IMR-90 (cell line): ENCODE results near the gene LRFN4. TPM values are rescaled to one million over a fixed set of nuclear protein-coding genes. Genes with fewer than 3 reads are reported as not detected.

Experiments used
- ATAC-seq: fragments of 200-7000 bp; cut with Tn5 transposase; 2 replicates; pipeline ENCODE4 v1.9.1; 2020; ENCODE audit warnings: low read depth, mild to moderate bottlenecking, moderate library complexity
- BruUV-seq: library from RNA; stranded (reverse); fragments of 400-500 nt; replicated peaks from 2 replicates; lab custom pipeline; 2021; lab: Mats Ljungman, UMichigan
- CTCF ChIA-PET: fragments of 300-600 bp; formaldehyde crosslinking; extraction: SDS; loops from one replicate; lab custom pipeline; 2021; ENCODE audit warnings: antibody characterized with exemption; lab: Yijun Ruan, JAX
- POLR2A ChIA-PET: fragments of 300-600 bp; sonication (Branson Sonifier 250); formaldehyde crosslinking; loops from one replicate; lab custom pipeline; 2022; ENCODE audit warnings: antibody characterized with exemption; ENCODE audit not compliant: unreplicated experiment; lab: Charles Lee
- DNase-seq: peaks from one replicate; pipeline ENCODE4 v3.0.0; 2013
- H2AFZ ChIP-seq: replicated peaks from 2 replicates; pipeline ENCODE3; 2013; ENCODE audit warnings: low read length, mild to moderate bottlenecking; ENCODE audit not compliant: poor library complexity
- H2AK5ac ChIP-seq: 2 replicates; pipeline ENCODE4 v1.6.1; 2013; ENCODE audit warnings: low read depth, low read length, inconsistent platforms
- H2AK9ac ChIP-seq: replicated peaks from 2 replicates; pipeline ENCODE3; 2013; ENCODE audit warnings: mild to moderate bottlenecking, low read depth, low read length, moderate library complexity; ENCODE audit not compliant: poor library complexity
- H2BK120ac ChIP-seq: 2 replicates; pipeline ENCODE4 v1.6.1; 2013; ENCODE audit warnings: low read depth, low read length, inconsistent platforms
- H2BK15ac ChIP-seq: 3 replicates; pipeline ENCODE4 v1.6.1; 2013; ENCODE audit warnings: low read depth, low read length, inconsistent platforms
- H2BK20ac ChIP-seq: 2 replicates; pipeline ENCODE4 v1.6.1; 2013; ENCODE audit warnings: low read depth, mild to moderate bottlenecking, inconsistent platforms, low read length, moderate library complexity
- H2BK5ac ChIP-seq: 2 replicates; pipeline ENCODE4 v1.6.1; 2013; ENCODE audit warnings: mild to moderate bottlenecking, low read depth, low read length, inconsistent platforms; ENCODE audit not compliant: poor library complexity, severe bottlenecking
- H3K14ac ChIP-seq: replicated peaks from 2 replicates; pipeline ENCODE4 v1.6.1; 2013; ENCODE audit warnings: low read depth, low read length, inconsistent platforms
- H3K18ac ChIP-seq: 2 replicates; pipeline ENCODE4 v1.6.1; 2013; ENCODE audit warnings: low read depth, low read length, control low read depth
- H3K23ac ChIP-seq: 2 replicates; pipeline ENCODE4 v1.6.1; 2013; ENCODE audit warnings: low read depth, low read length, inconsistent platforms
- H3K27ac ChIP-seq: 2 replicates; pipeline ENCODE4 v1.5.1; 2013; ENCODE audit warnings: mild to moderate bottlenecking, control low read depth, low read length; ENCODE audit not compliant: insufficient read depth
- H3K27me3 ChIP-seq: 2 replicates; pipeline ENCODE4 v1.6.1; 2013; ENCODE audit warnings: low read length; ENCODE audit not compliant: control insufficient read depth, insufficient read depth
- H3K36me3 ChIP-seq: 2 replicates; pipeline ENCODE4 v1.6.1; 2013; ENCODE audit warnings: low read length, mixed read lengths; ENCODE audit not compliant: control insufficient read depth, insufficient read depth
- H3K4ac ChIP-seq: 2 replicates; pipeline ENCODE4 v1.6.1; 2013; ENCODE audit warnings: low read depth, low read length, inconsistent platforms
- H3K4me1 ChIP-seq: 2 replicates; pipeline ENCODE4 v1.6.1; 2013; ENCODE audit warnings: low read length, mixed read lengths; ENCODE audit not compliant: control insufficient read depth, insufficient read depth
- H3K4me2 ChIP-seq: 2 replicates; pipeline ENCODE4 v1.6.1; 2013; ENCODE audit warnings: low read depth, mild to moderate bottlenecking, control low read depth, low read length, moderate library complexity
- H3K4me3 ChIP-seq: 2 replicates; pipeline ENCODE4 v1.5.1; 2013; ENCODE audit warnings: low read depth, mild to moderate bottlenecking, control low read depth, low read length, moderate library complexity; ENCODE audit not compliant: insufficient read depth
- H3K56ac ChIP-seq: 2 replicates; pipeline ENCODE4 v1.6.1; 2013; ENCODE audit warnings: low read length, inconsistent platforms; ENCODE audit not compliant: insufficient read depth; ENCODE audit errors: extremely low read depth
- H3K79me1 ChIP-seq, 2 experiments: 2 replicates each; pipeline ENCODE4 v1.6.1; 2013; ENCODE audit warnings: low read length in 2 of 2, inconsistent platforms in 1 of 2, low read depth in 1 of 2
- H3K9ac ChIP-seq: 2 replicates; pipeline ENCODE4 v1.6.1; 2013; ENCODE audit warnings: low read depth, low read length, control low read depth
- H3K9me1 ChIP-seq: 2 replicates; pipeline ENCODE4 v1.6.1; 2013; ENCODE audit warnings: low read length, inconsistent platforms; ENCODE audit not compliant: insufficient read depth
- H3K9me3 ChIP-seq: 2 replicates; pipeline ENCODE4 v1.6.1; 2013; ENCODE audit warnings: low read length; ENCODE audit not compliant: control insufficient read depth, insufficient read depth
- H4K20me1 ChIP-seq: 2 replicates; pipeline ENCODE4 v1.6.1; 2013; ENCODE audit warnings: low read length, inconsistent platforms; ENCODE audit not compliant: insufficient read depth
- H4K5ac ChIP-seq: 2 replicates; pipeline ENCODE4 v1.6.1; 2013; ENCODE audit warnings: mild to moderate bottlenecking, low read depth, low read length, control low read depth
- H4K8ac ChIP-seq, 2 experiments: 2 replicates each; pipeline ENCODE4 v1.6.1; 2013; ENCODE audit warnings: low read depth in 2 of 2, low read length in 2 of 2, control low read depth in 1 of 2, inconsistent platforms in 1 of 2
- H4K91ac ChIP-seq: 2 replicates; pipeline ENCODE4 v1.6.1; 2013; ENCODE audit warnings: low read depth, low read length, inconsistent platforms; ENCODE audit not compliant: insufficient read depth
- CHD1 ChIP-seq: IDR thresholded peaks from 2 replicates; pipeline ENCODE4 v1.6.1; 2012; ENCODE audit warnings: low read depth, low read length, improper control_type of control experiment
- CTCF ChIP-seq: conservative IDR thresholded peaks from 2 replicates; pipeline ENCODE4 v1.5.1; 2012; ENCODE audit warnings: mild to moderate bottlenecking, low read depth, low read length, improper control_type of control experiment
- FOS ChIP-seq: fragments of 150-350 bp; IDR thresholded peaks from 2 replicates; pipeline ENCODE4 v1.6.1; 2016; ENCODE audit warnings: low read depth, low read length
- MAFK ChIP-seq: IDR thresholded peaks from 2 replicates; pipeline ENCODE4 v1.6.1; 2012; ENCODE audit warnings: low read depth, low read length, improper control_type of control experiment
- MAZ ChIP-seq: IDR thresholded peaks from 2 replicates; pipeline ENCODE4 v1.6.1; 2012; ENCODE audit warnings: low read depth, mild to moderate bottlenecking, low read length, improper control_type of control experiment, moderate library complexity, borderline replicate concordance
- RFX5 ChIP-seq: IDR thresholded peaks from 2 replicates; pipeline ENCODE4 v1.8.0; 2012; ENCODE audit warnings: low read depth, mild to moderate bottlenecking, low read length, moderate library complexity
- WGBS, 2 experiments: methylation state at CpG; one replicate each; pipeline versions ENCODE4 v1.1.5 to v1.1.7; 2013; ENCODE audit warnings: missing lambda C conversion rate in 2 of 2; ENCODE audit not compliant: insufficient read length in 1 of 2; ENCODE audit errors: extremely low coverage in 2 of 2; 5-methylcytosine and 5-hydroxymethylcytosine counted together
- dilution Hi-C: fragments of 300-500 bp; cut with HindIII; formaldehyde crosslinking; loops from one replicate; pipeline ENCODE4 v1.14.3; 2018; ENCODE audit warnings: low sequenced_read_pairs; ENCODE audit not compliant: unreplicated experiment
- in situ Hi-C: fragments of 300-500 bp; cut with MboI; formaldehyde crosslinking; loops from 3 replicates; pipeline ENCODE4 v1.14.3; 2019; ENCODE audit warnings: low sequenced_read_pairs, inconsistent platforms, mixed read lengths
- intact Hi-C: fragments of 100-400 bp; cut with micrococcal nuclease; formaldehyde crosslinking; loops from 2 replicates; pipeline ENCODE4 v1.10.0; 2022
- polyA plus RNA-seq, 3 experiments: library from polyadenylated mRNA; depleted of rRNA; stranded (reverse); fragments of >200 nt; gene quantifications; 2 replicates each; pipeline ENCODE4 v1.2.3, GENCODE V29; 2012; ENCODE audit warnings: low replicate concordance in 1 of 3
- total RNA-seq: library from RNA; depleted of rRNA; stranded (reverse); fragments of >200 nt; gene quantifications from 2 replicates; pipeline ENCODE4 v1.2.3, GENCODE V29; 2012

Gene LRFN4
- total and polyA plus RNA-seq, 2 of the 4 experiments (the other 2 are of a cell fraction) = 6.1 to 18.9 TPM

- Histone ChIP-seq H3K9me1 (peaks cover 9% of the 10 kb centered on the region), H4K91ac (peak overlapping the region; percentile 48; the same call in 1 of the 2 replicates), H3K36me3 (peaks cover 2% of the 10 kb centered on the region; the same call in 1 of the 2 replicates), H3K18ac (peak overlapping the region; percentile 34; the same call in 1 of the 2 replicates), H3K27me3 (no peaks in the 10 kb centered on the region), H3K27ac (no peak overlapping the region), H3K56ac (no peak overlapping the region), H3K23ac (no peak overlapping the region; the same call in 1 of the 2 replicates), H4K20me1 (no peaks in the 10 kb centered on the region), H3K9me3 (no peaks in the 10 kb centered on the region), H4K8ac (peak overlapping the region in 1 of 2 experiments; percentile 53; a peak in 1 of 4 replicates), H2BK5ac (no peak overlapping the region), H2AK5ac (peak overlapping the region; percentile 37; the same call in 1 of the 2 replicates), H4K5ac (peak overlapping the region; percentile 22; the same call in 1 of the 2 replicates), H2BK20ac (peak overlapping the region; percentile 43; the same call in 1 of the 2 replicates), H3K79me1 (peaks cover 5 to 11% of the 10 kb centered on the region in 2 experiments; a peak in 2 of 4 replicates), H3K4me3 (no peak overlapping the region), H3K9ac (no peak overlapping the region), H2BK120ac (no peak overlapping the region), H3K4ac (no peak overlapping the region), H3K4me2 (no peak overlapping the region; the same call in 1 of the 2 replicates), H3K14ac (no peak overlapping the region), H2BK15ac (0 out of 3 replicates have a peak overlapping the region, but pooled peaks have one; percentile 8), H2AFZ (no peak overlapping the region), H3K4me1 (peaks cover 16% of the 10 kb centered on the region), H2AK9ac (no peak overlapping the region)
- ChIA-PET POLR2A (no interaction called here), CTCF (interaction anchor here (0.8 kb wide), 1 partner anchor 17 kb away, joined by 3 read pairs; no protein-coding TSS in a partner anchor)
- WGBS, 2 experiments = 58% methylated on average over 2 of the region's 8 CpGs; no CpG with 5 or more reads in 1 of the 2 experiments
- no TSS peak for BruUV-seq
- intact Hi-C loops (no loop called here), in situ Hi-C loops (no loop called here), dilution Hi-C loops (no loop called here)
- no peak for ATAC-seq
- TF ChIP-seq MAZ = no peak
- no peak for TF ChIP-seq CHD1
- TF ChIP-seq CTCF = no peak
- no peak for TF ChIP-seq MAFK
- TF ChIP-seq RFX5 = no peak
- no peak for TF ChIP-seq FOS
- no peak for DNase-seq
Measured at GRCh38 chr11:66889960-66890359, 33.1 kb downstream of the LRFN4 start.
